Measurements from ENCODE around the gene MRGPRX3. TPM values are rescaled to one million over a fixed set of nuclear protein-coding genes. Genes with fewer than 3 reads are reported as not detected.

The MRGPRX3 gene
- total RNA-seq (not detected), polyA plus RNA-seq (not detected)

GRCh38 chr11:18132341-18132740 is at the start of gene MRGPRX3:
Gene MRGPRX3, plus strand, starts transcription at chr11:18132571. Its CDS starts 4,632 bp downstream, at chr11:18137203.
- Histone ChIP-seq H3K27me3 (ENCODE audit: control insufficient read depth in 4 of 4, insufficient read depth in 4 of 4, low read length in 3 of 4) (no peaks in the 10 kb centered on the region), H3K9ac (ENCODE audit: low read depth in 1 of 2, low read length in 2 of 2) (no peak within 1 kb of the TSS), H3K36me3 (ENCODE audit: control insufficient read depth in 4 of 4, insufficient read depth in 3 of 4, low read depth in 1 of 4, low read length in 3 of 4) (no peaks in the 10 kb centered on the region), H3K9me3 (ENCODE audit: control insufficient read depth in 4 of 4, low read length in 3 of 4) (no peaks in the 10 kb centered on the region), H3K27ac (ENCODE audit: low read depth in 1 of 2, low read length in 2 of 2) (no peak within 1 kb of the TSS), H3K4me1 (ENCODE audit: control insufficient read depth in 4 of 4, insufficient read depth in 4 of 4, low read length in 3 of 4) (no peaks in the 10 kb centered on the region), H3K4me3 (ENCODE audit: low read depth in 1 of 3, low read length in 3 of 3) (no peak within 1 kb of the TSS)
- no peak for DNase-seq (ENCODE audit: low spot score)
- no peak for TF ChIP-seq FOXA1 (IDR thresholded peaks at IDR 0.05)
- TF ChIP-seq EGR1 (IDR thresholded peaks at IDR 0.05; ENCODE audit: low read depth in 2 of 2): no peak
- no peak for TF ChIP-seq RXRA (IDR thresholded peaks at IDR 0.05)
- no peak for TF ChIP-seq HNF4G (IDR thresholded peaks at IDR 0.05)
- no peak for TF ChIP-seq TAF1 (conservative IDR thresholded peaks at IDR 0.05)
- no peak for TF ChIP-seq JUND (IDR thresholded peaks at IDR 0.05)
- no peak for TF ChIP-seq RAD21 (IDR thresholded peaks at IDR 0.05)
- TF ChIP-seq, protein P1, sequence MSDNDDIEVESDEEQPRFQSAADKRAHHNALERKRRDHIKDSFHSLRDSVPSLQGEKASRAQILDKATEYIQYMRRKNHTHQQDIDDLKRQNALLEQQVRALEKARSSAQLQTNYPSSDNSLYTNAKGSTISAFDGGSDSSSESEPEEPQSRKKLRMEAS (IDR thresholded peaks at IDR 0.05): no peak
- no peak for TF ChIP-seq FOXA2 (IDR thresholded peaks at IDR 0.05)
- TF ChIP-seq NR2F2 (IDR thresholded peaks at IDR 0.05): no peak
- 71% methylated on average over 3 of the region's 3 CpGs for whole genome bisulfite sequencing

DNA sequence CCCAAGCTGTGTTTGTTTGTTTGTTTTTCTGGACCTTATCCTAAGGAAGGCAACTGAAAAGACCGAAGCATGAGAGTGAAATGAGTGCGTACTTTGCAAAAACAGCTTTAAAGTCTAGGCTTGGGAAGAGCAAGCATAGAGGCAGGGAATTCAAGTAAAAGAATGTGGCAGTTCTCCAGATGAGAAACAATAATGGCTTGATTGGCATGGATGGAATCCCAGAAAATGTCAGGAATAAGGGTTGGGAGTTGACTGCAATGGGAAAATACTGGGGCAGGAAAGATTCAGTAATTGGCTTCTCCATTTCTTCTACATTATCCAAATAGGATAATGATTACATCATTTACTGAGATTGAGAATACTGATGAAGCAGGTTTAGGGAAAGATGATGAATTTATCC is 44.0 kb upstream of the MRGPRX3 start:
- no peak for DNase-seq (ENCODE audit: low spot score)
- no peak overlapping the region for H3K9ac ChIP-seq (ENCODE audit: low read depth in 1 of 2, low read length in 2 of 2)
- no peak overlapping the region for H3K4me3 ChIP-seq (ENCODE audit: low read depth in 1 of 3, low read length in 3 of 3)
- H3K27ac ChIP-seq (ENCODE audit: low read depth in 1 of 2, low read length in 2 of 2): no peak overlapping the region
- no peaks in the 10 kb centered on the region for H3K9me3 ChIP-seq (ENCODE audit: control insufficient read depth in 4 of 4, low read length in 3 of 4)
- TF ChIP-seq GABPA (IDR thresholded peaks at IDR 0.05 in 1 of 2, conservative IDR thresholded peaks at IDR 0.05 in 1 of 2) (no peak), SP1 (IDR thresholded peaks at IDR 0.05) (no peak), YY1 (IDR thresholded peaks at IDR 0.05) (no peak), EGR1 (IDR thresholded peaks at IDR 0.05; ENCODE audit: low read depth in 2 of 2) (no peak), HNF4A (conservative IDR thresholded peaks at IDR 0.05) (no peak), JUND (IDR thresholded peaks at IDR 0.05) (no peak), REST (IDR thresholded peaks at IDR 0.05) (no peak), FOXA2 (IDR thresholded peaks at IDR 0.05) (no peak), RXRA (IDR thresholded peaks at IDR 0.05) (no peak), ZBTB33 (IDR thresholded peaks at IDR 0.05) (no peak), HNF4G (IDR thresholded peaks at IDR 0.05) (no peak), TAF1 (conservative IDR thresholded peaks at IDR 0.05) (no peak)
- H3K4me1 ChIP-seq (ENCODE audit: control insufficient read depth in 4 of 4, insufficient read depth in 4 of 4, low read length in 3 of 4): no peaks in the 10 kb centered on the region
- peaks cover 1 to 34% (median 16%) of the 10 kb centered on the region in 4 donors for H3K36me3 ChIP-seq (ENCODE audit: control insufficient read depth in 4 of 4, insufficient read depth in 3 of 4, low read depth in 1 of 4, low read length in 3 of 4)
- H3K27me3 ChIP-seq (ENCODE audit: control insufficient read depth in 4 of 4, insufficient read depth in 4 of 4, low read length in 3 of 4): no peaks in the 10 kb centered on the region
- WGBS: 98% methylated on average over 2 of the region's 2 CpGs

Measured in liver (tissue), 9 donors.